ENCODE results near the gene SREK1IP1.

DNA sequence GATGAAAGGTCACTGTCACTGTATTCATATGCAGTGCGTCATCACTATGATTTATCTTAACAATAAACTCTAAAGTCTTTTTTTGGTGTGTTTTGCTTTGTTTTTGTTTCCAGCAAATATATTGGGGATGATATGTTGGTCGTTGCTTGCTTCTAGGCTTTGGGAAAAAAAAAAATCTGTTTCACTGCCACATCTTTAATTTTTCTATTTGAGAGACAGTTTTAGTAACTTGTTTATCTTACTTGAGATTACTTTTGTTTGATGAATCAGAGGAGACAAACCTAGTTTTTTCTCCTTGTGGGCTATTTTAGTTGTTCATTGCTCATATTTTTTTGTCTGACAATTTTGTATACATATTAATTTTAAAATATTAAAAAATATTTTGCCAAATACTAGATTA lies 19.7 kb upstream of the SREK1IP1 start:
- TF ChIP-seq SUZ12 (IDR thresholded peaks at IDR 0.05; ENCODE audit: low read depth, low read length) (no peak), BRD4 (CRISPR knock-in tag; IDR thresholded peaks at IDR 0.05) (no peak), BHLHE40 (IDR thresholded peaks at IDR 0.05; ENCODE audit: low read length) (no peak)
